COLO829 (cell line): ENCODE data around the gene DCTN2.

Experiments
- DNase-seq: peaks from one replicate; pipeline ENCODE4 v3.0.0; 2012; ENCODE audit warnings: low spot score

DCTN2 gene

DNA sequence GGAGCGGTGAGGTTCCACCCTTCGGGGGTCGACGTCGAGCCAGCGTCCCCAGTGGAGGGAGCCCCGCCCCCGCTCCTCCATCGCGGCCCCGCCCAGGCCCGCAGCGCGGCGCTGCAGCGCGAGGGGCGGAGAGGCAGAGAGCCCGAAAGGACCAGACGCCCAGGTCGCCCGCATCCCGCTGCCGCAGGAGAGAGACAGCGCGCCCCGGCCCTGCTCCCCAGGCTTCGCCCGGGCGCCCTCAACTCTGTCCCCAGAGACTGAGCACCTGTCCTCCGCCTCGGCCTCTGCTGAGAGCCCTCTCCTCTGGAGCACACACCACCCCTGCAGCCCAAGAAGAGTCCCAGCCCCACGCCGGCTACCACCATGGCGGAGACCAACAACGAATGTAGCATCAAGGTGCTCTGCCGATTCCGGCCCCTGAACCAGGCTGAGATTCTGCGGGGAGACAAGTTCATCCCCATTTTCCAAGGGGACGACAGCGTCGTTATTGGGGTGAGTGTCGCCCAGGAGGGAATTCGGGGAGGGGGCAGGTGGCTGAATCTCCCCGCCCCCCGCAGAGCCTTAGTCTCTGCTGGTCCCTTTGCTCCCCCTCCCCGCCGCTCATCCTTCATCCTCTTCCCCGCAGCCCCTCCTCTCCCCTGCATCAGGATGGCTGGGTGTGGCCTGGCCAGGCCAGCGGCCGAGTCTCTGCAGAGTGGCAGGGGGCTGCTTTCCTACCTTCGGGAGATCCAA, 3.1 kb upstream of the DCTN2 start, which contains the start of gene KIF5A:
Gene KIF5A, plus strand, starts transcription at position 136 of the 732 bp plus-strand sequence. Its CDS starts 228 bp downstream, at position 364.
- DNase-seq, result peak; percentile 28

DNA sequence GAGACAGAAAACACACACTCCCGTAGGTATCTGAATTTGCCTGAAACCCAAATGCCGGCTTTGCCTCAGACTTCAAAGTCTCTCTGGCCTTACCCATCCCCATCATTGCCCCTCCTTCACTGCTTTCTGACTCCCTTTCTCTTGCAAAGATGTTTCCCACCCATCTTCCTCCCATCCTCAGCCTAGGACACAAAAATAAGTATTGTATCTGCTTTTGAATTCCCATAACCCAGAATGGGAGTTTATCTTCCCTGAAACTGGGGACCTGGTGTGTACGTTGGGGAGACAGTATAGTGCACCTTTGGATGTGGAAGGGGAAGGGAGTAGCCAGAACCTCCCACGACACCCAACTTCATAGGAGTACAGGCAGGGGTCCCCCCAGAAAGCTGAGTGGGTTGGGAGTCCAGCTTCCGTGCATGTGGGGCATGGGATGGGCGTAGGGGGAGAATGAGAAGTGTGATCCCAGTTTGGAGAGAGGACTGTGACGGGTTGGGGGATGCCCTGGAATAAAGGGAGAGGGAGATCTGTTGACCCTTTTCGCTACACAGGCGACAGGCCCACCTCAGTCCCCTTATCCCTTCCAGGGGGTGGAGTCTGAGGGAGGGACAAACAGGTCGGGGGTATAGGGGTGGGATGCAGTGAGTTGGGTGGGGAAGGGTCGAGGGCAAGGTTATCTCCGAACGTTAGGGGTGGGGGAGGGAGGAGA, 2.4 kb upstream of the DCTN2 start:
- no peak for DNase-seq

DNA sequence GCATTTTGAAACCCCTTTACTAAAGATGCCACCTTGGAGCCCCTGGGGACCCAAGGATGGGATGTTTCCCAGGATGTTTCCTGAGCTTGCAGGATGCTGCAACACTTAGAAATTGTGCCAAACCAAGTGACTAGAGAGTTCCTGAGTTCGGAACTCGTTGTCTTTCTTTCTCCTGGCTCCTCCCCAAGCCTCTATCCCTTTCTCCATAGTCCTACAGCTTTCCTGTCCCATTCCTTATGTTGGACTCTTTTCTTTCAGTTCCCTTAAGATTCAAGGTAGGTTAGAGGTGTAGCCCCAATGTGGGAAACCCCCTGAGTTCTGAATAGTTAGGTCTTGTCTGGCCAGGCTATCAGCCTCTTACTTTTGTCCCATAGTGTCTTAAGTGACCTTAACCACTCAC, 1.5 kb upstream of the DCTN2 start:
- no peak for DNase-seq

DNA sequence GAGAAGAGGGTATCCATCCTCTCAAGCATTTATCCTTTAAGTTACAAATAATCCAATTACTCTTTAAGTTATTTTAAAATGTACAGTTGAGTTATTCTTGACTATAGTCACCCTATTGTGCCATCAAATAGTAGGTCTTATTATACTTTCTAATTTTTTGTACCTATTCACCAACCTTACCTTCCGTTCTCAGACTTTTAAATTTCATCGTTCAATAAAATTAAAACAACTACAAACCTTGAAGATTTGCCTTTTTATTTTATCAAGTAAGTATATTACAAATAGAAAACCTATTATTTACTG, 972 bp upstream of the DCTN2 start:
- DNase-seq, result no peak

GRCh38 chr12:57547288-57548012, 458 bp upstream of the DCTN2 start:
- DNase-seq, result no peak

GRCh38 chr12:57545809-57546437, 1.1 kb downstream of the DCTN2 start:
- DNase-seq, result no peak

DNA sequence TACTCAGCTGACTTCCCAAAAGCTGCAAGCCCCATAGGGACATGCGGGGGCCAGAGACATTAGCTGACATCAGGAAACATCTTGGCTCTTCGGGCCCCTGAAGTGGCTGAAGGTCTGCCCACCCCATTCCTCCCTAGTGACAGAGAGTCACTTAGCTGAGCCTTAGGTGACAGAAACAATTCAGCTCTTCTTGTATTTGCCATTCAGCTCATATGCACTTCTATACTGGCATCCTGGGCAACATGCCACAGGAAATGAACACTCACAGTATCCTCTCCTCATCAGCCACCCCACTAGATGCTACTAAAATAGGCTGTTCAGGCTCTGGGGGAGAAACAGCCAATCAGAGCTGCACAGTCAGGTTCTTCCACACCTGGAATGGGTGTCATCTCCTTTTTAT, 3.4 kb downstream of the DCTN2 start:
- no peak for DNase-seq

GRCh38 chr12:57541717-57542116, 5.3 kb downstream of the DCTN2 start:
- no peak for DNase-seq

DNA sequence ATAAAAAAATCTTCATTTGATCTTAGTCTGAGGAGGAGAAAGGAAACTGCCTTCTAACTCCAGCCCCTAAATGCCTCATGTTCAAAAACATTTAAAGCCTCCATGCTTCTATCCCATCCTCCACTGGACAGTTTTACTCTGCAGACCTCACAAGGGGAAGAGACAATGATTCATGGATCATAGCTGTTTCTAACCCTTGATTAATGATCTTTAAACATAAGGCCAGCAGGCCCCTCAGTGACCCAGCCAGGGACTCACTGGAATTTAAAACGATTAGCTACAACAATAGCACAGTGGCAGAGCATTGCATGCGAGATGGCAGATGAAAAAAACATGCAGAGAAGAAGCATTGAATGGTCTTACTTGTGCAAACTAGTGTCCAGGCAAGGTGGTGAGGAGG, 6.0 kb downstream of the DCTN2 start:
- no peak for DNase-seq

DNA sequence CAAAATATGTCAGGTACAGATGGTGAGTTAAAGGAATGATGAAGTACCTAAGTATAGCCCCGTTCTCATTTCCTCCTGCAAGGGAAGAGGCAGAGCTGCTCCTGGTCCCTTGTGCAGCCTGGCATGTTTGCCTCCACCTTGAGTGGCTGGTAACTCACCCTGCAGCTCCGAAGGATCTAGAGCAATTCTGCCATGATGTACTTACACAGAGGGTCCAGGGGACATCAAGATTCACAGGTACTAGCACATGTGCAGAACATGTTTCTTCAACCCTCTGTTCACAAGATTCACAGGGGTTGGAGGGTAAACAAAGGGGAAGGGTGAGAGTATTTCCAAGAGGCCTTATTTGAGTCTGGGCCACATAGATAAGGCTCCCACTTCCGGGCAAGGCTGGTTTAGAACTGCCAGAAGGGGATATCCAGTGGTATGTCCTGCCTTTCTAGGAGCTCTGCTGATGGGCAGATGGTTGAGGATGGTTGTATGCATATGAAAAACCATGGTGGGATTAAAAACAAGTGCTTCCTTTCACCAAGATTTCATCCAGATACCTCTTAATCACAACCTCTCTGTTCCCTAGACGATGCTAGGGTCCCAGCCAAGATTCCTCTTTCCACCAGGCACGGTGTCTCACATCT, 7.7 kb downstream of the DCTN2 start:
- no peak for DNase-seq

DNA sequence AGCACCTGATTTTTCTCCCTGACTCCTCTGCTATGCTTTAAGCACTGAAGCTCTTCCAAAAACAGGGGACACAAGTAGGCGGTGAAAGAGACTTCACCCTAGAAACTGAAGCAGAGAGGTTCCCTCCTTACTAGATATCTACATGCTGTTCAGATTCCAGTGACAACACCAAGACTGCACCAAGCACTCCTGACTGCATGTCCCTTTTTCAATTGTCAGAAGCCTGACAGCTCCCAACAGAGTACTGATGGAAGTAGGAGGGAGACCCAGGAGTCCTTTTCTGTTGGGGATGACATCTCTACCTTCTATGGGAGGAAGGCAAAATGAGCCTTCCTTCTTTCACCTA, 10.4 kb downstream of the DCTN2 start:
- no peak for DNase-seq

GRCh38 chr12:57535764-57536596, 11.0 kb downstream of the DCTN2 start:
- no peak for DNase-seq

- no peak for DNase-seq
Observed at GRCh38 chr12:57534991-57535543, 11.9 kb downstream of the DCTN2 start.

- DNase-seq, result no peak
Observed at GRCh38 chr12:57534250-57534649, 12.7 kb downstream of the DCTN2 start.

- DNase-seq, result no peak
Observed at GRCh38 chr12:57533108-57533507, 13.9 kb downstream of the DCTN2 start.

GRCh38 chr12:57531836-57532235, 15.2 kb downstream of the DCTN2 start:
- no peak for DNase-seq

GRCh38 chr12:57530396-57531142, 16.4 kb downstream of the DCTN2 start:
- no peak for DNase-seq

DNA sequence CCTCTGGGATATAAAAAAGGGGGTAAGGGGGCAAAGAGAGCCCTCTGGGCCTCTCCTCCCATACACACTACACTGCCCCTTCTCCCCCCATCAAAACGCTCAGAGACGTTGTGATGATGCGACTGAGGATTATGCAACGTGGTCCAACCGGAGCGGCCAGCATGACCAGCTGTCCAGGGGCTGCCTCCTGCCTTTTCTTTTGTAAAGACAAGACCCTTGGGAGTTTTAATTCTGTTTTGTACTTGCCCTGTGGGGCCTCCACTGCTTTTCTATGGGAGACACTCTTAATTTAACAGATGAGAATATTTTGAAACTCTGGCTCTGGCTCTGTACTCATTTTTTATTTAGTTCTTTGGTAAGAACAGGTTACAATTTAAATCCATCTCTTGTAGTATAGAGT, 17.2 kb downstream of the DCTN2 start:
- DNase-seq, result no peak

- DNase-seq, result no peak
Observed at GRCh38 chr12:57528831-57529555, 18.0 kb downstream of the DCTN2 start.

DNA sequence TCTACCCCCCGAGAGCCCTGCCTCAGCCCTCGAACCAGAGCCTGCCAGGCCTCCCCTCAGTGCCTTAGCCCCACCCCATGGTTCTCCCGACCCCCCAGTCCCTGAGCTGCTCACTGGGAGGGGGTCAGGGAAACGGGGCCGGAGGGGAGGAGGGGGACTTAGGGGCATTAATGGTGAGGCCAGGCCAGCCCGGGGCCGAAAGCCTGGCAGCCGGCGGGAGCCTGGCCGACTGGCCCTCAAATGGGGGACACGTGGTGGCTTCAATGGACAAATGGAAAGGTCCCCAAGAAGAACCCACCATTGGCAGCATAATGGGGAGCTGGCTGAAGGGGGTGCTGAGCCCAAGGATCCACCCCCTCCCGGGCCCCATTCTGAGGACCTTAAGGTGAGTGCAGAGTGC, 18.8 kb downstream of the DCTN2 start:
- DNase-seq, result no peak
